Ishikawa (cell line): Measurements from ENCODE around the gene TMEM132D.

Experiments used
- CEBPB ChIP-seq: IDR thresholded peaks from 2 replicates; pipeline ENCODE4 v1.6.1; 2012
- CREB1 ChIP-seq: IDR thresholded peaks from 2 replicates; pipeline ENCODE4 v1.6.1; 2012; ENCODE audit warnings: low read depth
- EGR1 ChIP-seq: IDR thresholded peaks from 2 replicates; pipeline ENCODE4 v1.6.1; 2012
- EP300 ChIP-seq: IDR thresholded peaks from 2 replicates; pipeline ENCODE4 v1.6.1; 2012; ENCODE audit warnings: borderline replicate concordance
- NFIC ChIP-seq: IDR thresholded peaks from 2 replicates; pipeline ENCODE4 v1.6.1; 2012
- TAF1 ChIP-seq: IDR thresholded peaks from 2 replicates; pipeline ENCODE4 v1.6.1; 2012; ENCODE audit warnings: low read depth, mild to moderate bottlenecking
- TCF12 ChIP-seq: IDR thresholded peaks from 2 replicates; pipeline ENCODE4 v1.6.1; 2012; ENCODE audit warnings: low read depth
- TEAD4 ChIP-seq: IDR thresholded peaks from 2 replicates; pipeline ENCODE4 v1.6.1; 2012
- YY1 ChIP-seq: IDR thresholded peaks from 2 replicates; pipeline ENCODE4 v1.6.1; 2012; ENCODE audit warnings: low read depth
- ZBTB7A ChIP-seq: IDR thresholded peaks from 2 replicates; pipeline ENCODE4 v1.6.1; 2012; ENCODE audit warnings: low read depth
- TF ChIP-seq, protein P1 (sequence below): IDR thresholded peaks from 2 replicates; pipeline ENCODE4 v1.6.1; 2012; ENCODE audit warnings: low read depth, mild to moderate bottlenecking

DNA sequence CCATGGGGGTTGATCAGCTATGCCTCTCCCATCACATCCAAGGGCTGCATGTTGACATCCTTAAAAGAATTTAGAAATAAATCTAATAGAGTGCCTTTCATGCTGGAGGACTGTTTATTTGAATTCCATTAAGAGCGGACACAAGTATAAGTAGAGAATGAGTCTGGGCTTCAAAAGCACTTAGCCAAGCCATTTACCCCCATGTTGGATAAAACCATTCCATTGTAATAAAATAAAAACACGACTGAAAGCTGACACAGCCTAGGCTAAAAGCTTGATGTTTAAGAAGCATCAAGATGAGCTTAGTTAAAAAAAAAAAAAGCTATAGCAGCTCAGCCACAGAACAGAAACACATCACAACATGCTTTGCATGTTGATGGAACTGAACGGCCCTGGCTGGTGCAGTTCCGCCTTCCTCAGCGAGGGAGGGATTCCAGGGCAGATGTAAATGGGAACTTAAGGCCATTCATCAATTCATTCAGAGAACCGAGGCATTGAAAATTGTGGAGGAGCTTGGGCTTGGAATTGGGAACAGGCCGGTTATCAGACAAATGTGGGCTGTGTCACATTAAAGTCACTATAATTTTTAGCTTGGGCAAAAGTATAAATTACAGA, 41.2 kb downstream of the TMEM132D start:
- no peak for TF ChIP-seq TAF1
- no peak for TF ChIP-seq TCF12
- TF ChIP-seq TEAD4: no peak
- TF ChIP-seq, protein P1, sequence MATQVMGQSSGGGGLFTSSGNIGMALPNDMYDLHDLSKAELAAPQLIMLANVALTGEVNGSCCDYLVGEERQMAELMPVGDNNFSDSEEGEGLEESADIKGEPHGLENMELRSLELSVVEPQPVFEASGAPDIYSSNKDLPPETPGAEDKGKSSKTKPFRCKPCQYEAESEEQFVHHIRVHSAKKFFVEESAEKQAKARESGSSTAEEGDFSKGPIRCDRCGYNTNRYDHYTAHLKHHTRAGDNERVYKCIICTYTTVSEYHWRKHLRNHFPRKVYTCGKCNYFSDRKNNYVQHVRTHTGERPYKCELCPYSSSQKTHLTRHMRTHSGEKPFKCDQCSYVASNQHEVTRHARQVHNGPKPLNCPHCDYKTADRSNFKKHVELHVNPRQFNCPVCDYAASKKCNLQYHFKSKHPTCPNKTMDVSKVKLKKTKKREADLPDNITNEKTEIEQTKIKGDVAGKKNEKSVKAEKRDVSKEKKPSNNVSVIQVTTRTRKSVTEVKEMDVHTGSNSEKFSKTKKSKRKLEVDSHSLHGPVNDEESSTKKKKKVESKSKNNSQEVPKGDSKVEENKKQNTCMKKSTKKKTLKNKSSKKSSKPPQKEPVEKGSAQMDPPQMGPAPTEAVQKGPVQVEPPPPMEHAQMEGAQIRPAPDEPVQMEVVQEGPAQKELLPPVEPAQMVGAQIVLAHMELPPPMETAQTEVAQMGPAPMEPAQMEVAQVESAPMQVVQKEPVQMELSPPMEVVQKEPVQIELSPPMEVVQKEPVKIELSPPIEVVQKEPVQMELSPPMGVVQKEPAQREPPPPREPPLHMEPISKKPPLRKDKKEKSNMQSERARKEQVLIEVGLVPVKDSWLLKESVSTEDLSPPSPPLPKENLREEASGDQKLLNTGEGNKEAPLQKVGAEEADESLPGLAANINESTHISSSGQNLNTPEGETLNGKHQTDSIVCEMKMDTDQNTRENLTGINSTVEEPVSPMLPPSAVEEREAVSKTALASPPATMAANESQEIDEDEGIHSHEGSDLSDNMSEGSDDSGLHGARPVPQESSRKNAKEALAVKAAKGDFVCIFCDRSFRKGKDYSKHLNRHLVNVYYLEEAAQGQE: no peak
- TF ChIP-seq CEBPB: no peak
- no peak for TF ChIP-seq NFIC
- no peak for TF ChIP-seq EGR1
- TF ChIP-seq EP300: no peak
- no peak for TF ChIP-seq YY1
- TF ChIP-seq CREB1: no peak
- TF ChIP-seq ZBTB7A: no peak
